A549 (cell line): Measurements from ENCODE around the gene GABPB1. TPM values are rescaled to one million over a fixed set of nuclear protein-coding genes. Genes with fewer than 3 reads are reported as not detected.

Experiments
- ATAC-seq, 2 experiments: fragments of 200-7000 bp in 1 of 2; fragments of >200 bp in 1 of 2; cut with Nextera tagmentation in 1 of 2; cut with Tn5 transposase in 1 of 2; 3 replicates each; pipeline versions ENCODE4 v1.8.0 to v1.9.1; 2018 to 2020; ENCODE audit warnings: mild to moderate bottlenecking in 1 of 2, moderate library complexity in 1 of 2
- CTCF ChIA-PET: fragments of 300-600 bp; sonication (Branson Sonifier 250); formaldehyde crosslinking; extraction: SDS; loops from one replicate; lab custom pipeline; 2021; ENCODE audit warnings: antibody characterized with exemption, inconsistent platforms; lab: Yijun Ruan, JAX
- POLR2A ChIA-PET: fragments of 350-600 bp; formaldehyde crosslinking; extraction: SDS; loops from one replicate; lab custom pipeline; 2021; ENCODE audit warnings: antibody characterized with exemption, inconsistent platforms; lab: Yijun Ruan, JAX
- DNase-seq, 2 experiments: peaks; one replicate each; pipeline versions ENCODE4 v3.0.0 to v3.0.0-alpha.2; 2011 to 2016; ENCODE audit warnings: low read depth in 1 of 2, low spot score in 1 of 2
- FAIRE-seq: peaks from 2 replicates; lab custom pipeline; 2011; peaks lifted over from hg19 to GRCh38; lab: Jason Lieb, UNC
- H3K27ac ChIP-seq, 2 experiments: fragments of >200 bp; sonication (Bioruptor Twin); formaldehyde crosslinking; 3 replicates each; pipeline ENCODE4 v1.5.1; 2016 to 2017
- H3K4me1 ChIP-seq: fragments of >200 bp; sonication (Bioruptor Twin); formaldehyde crosslinking; 3 replicates; pipeline ENCODE4 v1.6.1; 2016
- H3K4me2 ChIP-seq: fragments of >200 bp; sonication (Bioruptor Twin); formaldehyde crosslinking; 3 replicates; pipeline ENCODE4 v1.6.1; 2016
- H3K4me3 ChIP-seq: fragments of >200 bp; sonication (Bioruptor Twin); formaldehyde crosslinking; 3 replicates; pipeline ENCODE4 v1.5.1; 2016
- H3K9me3 ChIP-seq: fragments of >200 bp; sonication (Bioruptor Twin); formaldehyde crosslinking; 3 replicates; pipeline ENCODE4 v1.6.1; 2016
- CBX8 ChIP-seq: fragments of 200-600 bp; sonication (generic); IDR thresholded peaks from 2 replicates; pipeline ENCODE4 v1.6.1; 2016
- CEBPB ChIP-seq, 2 experiments: fragments of >200 bp in 1 of 2; sonication (Bioruptor Twin) in 1 of 2; formaldehyde crosslinking in 1 of 2; IDR thresholded peaks; 2 replicates each; pipeline ENCODE4 v1.6.1; 2012 to 2016
- CHD4 ChIP-seq: fragments of 200-600 bp; sonication (generic); IDR thresholded peaks from 2 replicates; pipeline ENCODE4 v1.6.1; 2016; ENCODE audit warnings: antibody characterized with exemption, mild to moderate bottlenecking, borderline replicate concordance
- E2F6 ChIP-seq: IDR thresholded peaks from 2 replicates; pipeline ENCODE4 v1.6.1; 2012; ENCODE audit warnings: low read depth, borderline replicate concordance
- EHMT2 ChIP-seq: fragments of 200-600 bp; sonication (generic); IDR thresholded peaks from 2 replicates; pipeline ENCODE4 v1.6.1; 2016; ENCODE audit warnings: antibody characterized with exemption, low read depth, mild to moderate bottlenecking, moderate library complexity
- ESRRA ChIP-seq: fragments of 150-350 bp; IDR thresholded peaks from 2 replicates; pipeline ENCODE4 v1.6.1; 2014; ENCODE audit warnings: mild to moderate bottlenecking, low read length, borderline replicate concordance
- FOSB ChIP-seq: fragments of 250-450 bp; sonication (Bioruptor Pico); IDR thresholded peaks from 2 replicates; pipeline ENCODE4 v1.5.0; 2020; ENCODE audit warnings: mild to moderate bottlenecking, moderate library complexity
- FOSL2 ChIP-seq, 2 experiments: fragments of 450-650 bp in 1 of 2; fragments of >200 bp in 1 of 2; sonication (Bioruptor Twin) in 1 of 2; formaldehyde crosslinking; IDR thresholded peaks; 2 replicates each; pipeline versions ENCODE4 v1.5.0 to v1.6.1; 2016 to 2020; ENCODE audit warnings: mild to moderate bottlenecking in 1 of 2, moderate library complexity in 1 of 2
- HDAC2 ChIP-seq: fragments of 200-600 bp; sonication (generic); IDR thresholded peaks from 2 replicates; pipeline ENCODE4 v1.6.1; 2016
- HOXB13 ChIP-seq: fragments of 250-450 bp; sonication (Bioruptor Pico); IDR thresholded peaks from 2 replicates; pipeline ENCODE4 v1.5.0; 2020; ENCODE audit warnings: low read depth, mild to moderate bottlenecking, moderate library complexity
- JUNB ChIP-seq: fragments of >200 bp; sonication (Bioruptor Twin); formaldehyde crosslinking; IDR thresholded peaks from 2 replicates; pipeline ENCODE4 v1.6.1; 2016
- KDM1A ChIP-seq: fragments of 200-600 bp; sonication (generic); IDR thresholded peaks from 2 replicates; pipeline ENCODE4 v1.6.1; 2016; ENCODE audit warnings: low read depth, mild to moderate bottlenecking
- MAFK ChIP-seq: fragments of 450-650 bp; IDR thresholded peaks from 2 replicates; pipeline ENCODE4 v1.6.1; 2014; ENCODE audit not compliant: partially characterized antibody
- NFE2L2 ChIP-seq: fragments of 150-350 bp; conservative IDR thresholded peaks from 2 replicates; pipeline ENCODE4 v1.6.1; 2014; ENCODE audit warnings: low read length
- NPAS2 ChIP-seq: fragments of 250-450 bp; sonication (Bioruptor Pico); IDR thresholded peaks from 2 replicates; pipeline ENCODE4 v1.8.0; 2022; ENCODE audit warnings: mild to moderate bottlenecking, moderate library complexity, borderline replicate concordance
- PBX3 ChIP-seq: IDR thresholded peaks from 2 replicates; pipeline ENCODE4 v1.6.1; 2012
- POLR2AphosphoS2 ChIP-seq: conservative IDR thresholded peaks from 2 replicates; pipeline ENCODE4 v1.6.1; 2012; ENCODE audit warnings: low read length, improper control_type of control experiment, inconsistent platforms
- RAD21 ChIP-seq, 2 experiments: fragments of >200 bp in 1 of 2; sonication (Bioruptor Twin) in 1 of 2; formaldehyde crosslinking in 1 of 2; IDR thresholded peaks in 1 of 2; conservative IDR thresholded peaks in 1 of 2; 2 replicates in 1 of 2; 3 replicates in 1 of 2; pipeline ENCODE4 v1.6.1; 2012 to 2018; ENCODE audit warnings: inconsistent platforms in 1 of 2
- RARB ChIP-seq: fragments of 250-450 bp; sonication (Bioruptor Pico); IDR thresholded peaks from 2 replicates; pipeline ENCODE4 v1.8.0; 2021; ENCODE audit warnings: mild to moderate bottlenecking, moderate library complexity
- RCOR1 ChIP-seq: fragments of 150-350 bp; IDR thresholded peaks from 2 replicates; pipeline ENCODE4 v1.6.1; 2014; ENCODE audit warnings: antibody characterized with exemption, low read length, low read depth
- ZNF302 ChIP-seq: fragments of 250-450 bp; sonication (Bioruptor Pico); IDR thresholded peaks from 2 replicates; pipeline ENCODE4 v1.9.0; 2021; ENCODE audit warnings: inconsistent platforms, mild to moderate bottlenecking, moderate library complexity
- ZSCAN20 ChIP-seq: fragments of 250-450 bp; sonication (Bioruptor Pico); IDR thresholded peaks from 2 replicates; pipeline ENCODE4 v1.8.0; 2022; ENCODE audit warnings: mild to moderate bottlenecking, moderate library complexity
- WGBS: methylation state at CpG from one replicate; pipeline ENCODE4 v1.1.6; 2017; ENCODE audit errors: missing lambda C conversion rate; 5-methylcytosine and 5-hydroxymethylcytosine counted together
- polyA plus RNA-seq, 4 experiments: library from polyadenylated mRNA; depleted of rRNA in 3 of 4; stranded (reverse); fragments of >200 nt; fragmentation: RNase III in 1 of 4; extraction: RNeasy Plus Mini Kit Qiagen cat#74134 plus additional on column Dnase treatment in 1 of 4; gene quantifications; 2 replicates in 3 of 4; 3 replicates in 1 of 4; pipeline ENCODE4 v1.2.3, GENCODE V29; 2011 to 2017
- TF ChIP-seq, protein P1 (sequence below): fragments of 200-600 bp; sonication (generic); IDR thresholded peaks from 2 replicates; pipeline ENCODE4 v1.6.1; 2016; ENCODE audit warnings: antibody characterized with exemption, mild to moderate bottlenecking, moderate library complexity
- TF ChIP-seq, protein P2 (sequence below): fragments of 450-650 bp; IDR thresholded peaks from 2 replicates; pipeline ENCODE4 v1.6.1; 2014; ENCODE audit warnings: antibody characterized with exemption
- TF ChIP-seq, protein P3 (sequence below): fragments of 150-350 bp; IDR thresholded peaks from 2 replicates; pipeline ENCODE4 v1.6.1; 2014; ENCODE audit warnings: low read depth, mild to moderate bottlenecking, low read length
- TF ChIP-seq, protein P4 (sequence below): fragments of >200 bp; sonication (Bioruptor Twin); formaldehyde crosslinking; IDR thresholded peaks from 3 replicates; pipeline ENCODE4 v1.6.1; 2016

GABPB1 gene
- polyA plus RNA-seq, 2 of the 4 experiments (the other 2 are of a cell fraction) = 23.0 to 53.9 TPM

GRCh38 chr15:50353251-50353974 is 1.6 kb downstream of the GABPB1 start:
- H3K27ac ChIP-seq = peak overlapping the region; percentile 96 to 98
- WGBS = 5% methylated on average over 6 of the region's 6 CpGs
- CTCF ChIA-PET = interaction anchor here (0.6 to 1.5 kb wide), 5 partner anchors 11 to 1537 kb away, joined by 3 to 4 read pairs (median 3); no protein-coding TSS in a partner anchor
- TF ChIP-seq CEBPB (IDR thresholded peaks at IDR 0.05) (no peak), HOXB13 (CRISPR knock-in tag) (no peak), FOSB (CRISPR knock-in tag) (peak; percentile 26; the same call in 1 of the 2 replicates), FOSL2 (IDR thresholded peaks at IDR 0.05) (no peak), FOSL2 (CRISPR knock-in tag; IDR thresholded peaks at IDR 0.05) (0 out of 2 replicates have a peak, but pooled peaks have one; percentile 9), RARB (CRISPR knock-in tag) (no peak), ZSCAN20 (CRISPR knock-in tag) (0 out of 2 replicates have a peak, but pooled peaks have one; percentile 43), ESRRA (no peak)
- TF ChIP-seq, protein P1, sequence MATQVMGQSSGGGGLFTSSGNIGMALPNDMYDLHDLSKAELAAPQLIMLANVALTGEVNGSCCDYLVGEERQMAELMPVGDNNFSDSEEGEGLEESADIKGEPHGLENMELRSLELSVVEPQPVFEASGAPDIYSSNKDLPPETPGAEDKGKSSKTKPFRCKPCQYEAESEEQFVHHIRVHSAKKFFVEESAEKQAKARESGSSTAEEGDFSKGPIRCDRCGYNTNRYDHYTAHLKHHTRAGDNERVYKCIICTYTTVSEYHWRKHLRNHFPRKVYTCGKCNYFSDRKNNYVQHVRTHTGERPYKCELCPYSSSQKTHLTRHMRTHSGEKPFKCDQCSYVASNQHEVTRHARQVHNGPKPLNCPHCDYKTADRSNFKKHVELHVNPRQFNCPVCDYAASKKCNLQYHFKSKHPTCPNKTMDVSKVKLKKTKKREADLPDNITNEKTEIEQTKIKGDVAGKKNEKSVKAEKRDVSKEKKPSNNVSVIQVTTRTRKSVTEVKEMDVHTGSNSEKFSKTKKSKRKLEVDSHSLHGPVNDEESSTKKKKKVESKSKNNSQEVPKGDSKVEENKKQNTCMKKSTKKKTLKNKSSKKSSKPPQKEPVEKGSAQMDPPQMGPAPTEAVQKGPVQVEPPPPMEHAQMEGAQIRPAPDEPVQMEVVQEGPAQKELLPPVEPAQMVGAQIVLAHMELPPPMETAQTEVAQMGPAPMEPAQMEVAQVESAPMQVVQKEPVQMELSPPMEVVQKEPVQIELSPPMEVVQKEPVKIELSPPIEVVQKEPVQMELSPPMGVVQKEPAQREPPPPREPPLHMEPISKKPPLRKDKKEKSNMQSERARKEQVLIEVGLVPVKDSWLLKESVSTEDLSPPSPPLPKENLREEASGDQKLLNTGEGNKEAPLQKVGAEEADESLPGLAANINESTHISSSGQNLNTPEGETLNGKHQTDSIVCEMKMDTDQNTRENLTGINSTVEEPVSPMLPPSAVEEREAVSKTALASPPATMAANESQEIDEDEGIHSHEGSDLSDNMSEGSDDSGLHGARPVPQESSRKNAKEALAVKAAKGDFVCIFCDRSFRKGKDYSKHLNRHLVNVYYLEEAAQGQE = peak; percentile 9; the same call in 1 of the 2 replicates
- TF ChIP-seq, protein P2, sequence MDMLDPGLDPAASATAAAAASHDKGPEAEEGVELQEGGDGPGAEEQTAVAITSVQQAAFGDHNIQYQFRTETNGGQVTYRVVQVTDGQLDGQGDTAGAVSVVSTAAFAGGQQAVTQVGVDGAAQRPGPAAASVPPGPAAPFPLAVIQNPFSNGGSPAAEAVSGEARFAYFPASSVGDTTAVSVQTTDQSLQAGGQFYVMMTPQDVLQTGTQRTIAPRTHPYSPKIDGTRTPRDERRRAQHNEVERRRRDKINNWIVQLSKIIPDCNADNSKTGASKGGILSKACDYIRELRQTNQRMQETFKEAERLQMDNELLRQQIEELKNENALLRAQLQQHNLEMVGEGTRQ = no peak
- no peaks in the 10 kb centered on the region for H3K9me3 ChIP-seq
- no peak for ATAC-seq
- H3K4me3 ChIP-seq = peak overlapping the region; percentile 91
- POLR2A ChIA-PET = interaction anchor here (0.5 to 3.5 kb wide), 6 partner anchors 71 to 532 kb away, joined by 3 to 36 read pairs (median 4); partner anchors contain the start of gene USP8
- H3K4me1 ChIP-seq = peaks cover 37% of the 10 kb centered on the region
- peak overlapping the region; percentile 85 for H3K4me2 ChIP-seq
- FAIRE-seq = no peak
- peak in 1 of 2 experiments; percentile 17 for DNase-seq

DNA sequence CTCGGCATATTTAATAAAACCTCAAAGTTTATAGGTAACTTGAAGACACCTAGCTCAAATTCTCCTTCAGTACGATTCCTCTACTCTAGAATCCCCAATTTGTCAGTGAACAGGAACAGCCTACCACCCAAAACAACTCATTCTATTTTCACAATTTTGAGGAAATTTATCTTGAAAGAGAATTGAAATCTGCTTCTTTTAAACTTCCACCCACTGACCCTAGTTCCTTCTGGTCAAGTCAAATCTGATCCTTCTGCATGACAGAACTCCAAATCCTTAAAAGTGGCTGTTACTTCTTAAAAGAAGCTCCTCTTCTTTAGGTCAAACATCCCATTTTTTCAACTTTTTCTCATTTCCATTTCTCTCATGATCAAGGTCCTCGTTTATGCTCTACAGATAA is 4.4 kb downstream of the GABPB1 start:
- ChIA-PET CTCF (interaction anchor here (0.6 to 3.3 kb wide), 3 partner anchors 13 to 37 kb away, joined by 4 to 10 read pairs (median 5); no protein-coding TSS in a partner anchor), POLR2A (no interaction called here)
- Histone ChIP-seq H3K4me3 (no peak overlapping the region), H3K9me3 (no peaks in the 10 kb centered on the region), H3K27ac (no peak overlapping the region), H3K4me2 (peak overlapping the region; percentile 2; the same call in 1 of the 3 replicates), H3K4me1 (peaks cover 23% of the 10 kb centered on the region; the same call in 2 of the 3 replicates)
- WGBS = 90% methylated on average over 3 of the region's 3 CpGs
- TF ChIP-seq NFE2L2 (no peak), EHMT2 (no peak), HOXB13 (CRISPR knock-in tag) (no peak), JUNB (no peak), MAFK (no peak), CHD4 (no peak), NPAS2 (CRISPR knock-in tag) (no peak), KDM1A (no peak), ZNF302 (CRISPR knock-in tag) (no peak), FOSB (CRISPR knock-in tag) (no peak), POLR2AphosphoS2 (no peak), HDAC2 (no peak), PBX3 (no peak), FOSL2 (IDR thresholded peaks at IDR 0.05) (no peak), FOSL2 (CRISPR knock-in tag; IDR thresholded peaks at IDR 0.05) (no peak), RCOR1 (no peak), E2F6 (no peak), RAD21 (conservative IDR thresholded peaks at IDR 0.05 in 1 of 2, IDR thresholded peaks at IDR 0.05 in 1 of 2) (no peak), CBX8 (no peak)
- TF ChIP-seq, protein P3, sequence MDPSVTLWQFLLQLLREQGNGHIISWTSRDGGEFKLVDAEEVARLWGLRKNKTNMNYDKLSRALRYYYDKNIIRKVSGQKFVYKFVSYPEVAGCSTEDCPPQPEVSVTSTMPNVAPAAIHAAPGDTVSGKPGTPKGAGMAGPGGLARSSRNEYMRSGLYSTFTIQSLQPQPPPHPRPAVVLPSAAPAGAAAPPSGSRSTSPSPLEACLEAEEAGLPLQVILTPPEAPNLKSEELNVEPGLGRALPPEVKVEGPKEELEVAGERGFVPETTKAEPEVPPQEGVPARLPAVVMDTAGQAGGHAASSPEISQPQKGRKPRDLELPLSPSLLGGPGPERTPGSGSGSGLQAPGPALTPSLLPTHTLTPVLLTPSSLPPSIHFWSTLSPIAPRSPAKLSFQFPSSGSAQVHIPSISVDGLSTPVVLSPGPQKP = no peak
- TF ChIP-seq, protein P4, sequence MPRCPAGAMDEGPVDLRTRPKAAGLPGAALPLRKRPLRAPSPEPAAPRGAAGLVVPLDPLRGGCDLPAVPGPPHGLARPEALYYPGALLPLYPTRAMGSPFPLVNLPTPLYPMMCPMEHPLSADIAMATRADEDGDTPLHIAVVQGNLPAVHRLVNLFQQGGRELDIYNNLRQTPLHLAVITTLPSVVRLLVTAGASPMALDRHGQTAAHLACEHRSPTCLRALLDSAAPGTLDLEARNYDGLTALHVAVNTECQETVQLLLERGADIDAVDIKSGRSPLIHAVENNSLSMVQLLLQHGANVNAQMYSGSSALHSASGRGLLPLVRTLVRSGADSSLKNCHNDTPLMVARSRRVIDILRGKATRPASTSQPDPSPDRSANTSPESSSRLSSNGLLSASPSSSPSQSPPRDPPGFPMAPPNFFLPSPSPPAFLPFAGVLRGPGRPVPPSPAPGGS = no peak
- no peak for ATAC-seq
- no peak for DNase-seq
- FAIRE-seq = no peak
